LNCAP (cell line): ENCODE measurements around the gene KCTD7.

Experiments used
- CTCF ChIP-seq: fragments of 450-650 bp; IDR thresholded peaks from 2 replicates; pipeline ENCODE4 v1.5.1; 2017; ENCODE audit warnings: mild to moderate bottlenecking

The KCTD7 gene

GRCh38 chr7:66679633-66680244, 51.1 kb downstream of the KCTD7 start:
- TF ChIP-seq CTCF = no peak

- TF ChIP-seq CTCF = no peak
Measured at GRCh38 chr7:66681491-66682349, 53.0 kb downstream of the KCTD7 start.

GRCh38 chr7:66682350-66683093, 53.8 kb downstream of the KCTD7 start:
- TF ChIP-seq CTCF = no peak

- no peak for TF ChIP-seq CTCF
Measured at GRCh38 chr7:66683770-66684123, 55.1 kb downstream of the KCTD7 start.

GRCh38 chr7:66687186-66687585, 58.5 kb downstream of the KCTD7 start:
- no peak for TF ChIP-seq CTCF

GRCh38 chr7:66689081-66689480, 60.4 kb downstream of the KCTD7 start:
- TF ChIP-seq CTCF = no peak

GRCh38 chr7:66693331-66693730, 64.7 kb downstream of the KCTD7 start:
- TF ChIP-seq CTCF = no peak
